Ishikawa (cell line): ENCODE results near the gene MAIP1.

Experiments
- CEBPB ChIP-seq: IDR thresholded peaks from 2 replicates; pipeline ENCODE4 v1.6.1; 2012
- CREB1 ChIP-seq: IDR thresholded peaks from 2 replicates; pipeline ENCODE4 v1.6.1; 2012; ENCODE audit warnings: low read depth
- EGR1 ChIP-seq: IDR thresholded peaks from 2 replicates; pipeline ENCODE4 v1.6.1; 2012
- EP300 ChIP-seq: IDR thresholded peaks from 2 replicates; pipeline ENCODE4 v1.6.1; 2012; ENCODE audit warnings: borderline replicate concordance
- FOXM1 ChIP-seq: IDR thresholded peaks from 2 replicates; pipeline ENCODE4 v1.6.1; 2012; ENCODE audit warnings: low read depth, borderline replicate concordance
- MAX ChIP-seq: IDR thresholded peaks from 2 replicates; pipeline ENCODE4 v1.6.1; 2012
- NFIC ChIP-seq: IDR thresholded peaks from 2 replicates; pipeline ENCODE4 v1.6.1; 2012
- RAD21 ChIP-seq: IDR thresholded peaks from 2 replicates; pipeline ENCODE4 v1.6.1; 2012; ENCODE audit warnings: low read depth
- REST ChIP-seq: IDR thresholded peaks from 2 replicates; pipeline ENCODE4 v1.6.1; 2012; ENCODE audit warnings: low read depth, mild to moderate bottlenecking
- TAF1 ChIP-seq: IDR thresholded peaks from 2 replicates; pipeline ENCODE4 v1.6.1; 2012; ENCODE audit warnings: low read depth, mild to moderate bottlenecking
- TCF12 ChIP-seq: IDR thresholded peaks from 2 replicates; pipeline ENCODE4 v1.6.1; 2012; ENCODE audit warnings: low read depth
- TEAD4 ChIP-seq: IDR thresholded peaks from 2 replicates; pipeline ENCODE4 v1.6.1; 2012
- USF1 ChIP-seq: IDR thresholded peaks from 2 replicates; pipeline ENCODE4 v1.6.1; 2012
- YY1 ChIP-seq: IDR thresholded peaks from 2 replicates; pipeline ENCODE4 v1.6.1; 2012; ENCODE audit warnings: low read depth
- ZBTB7A ChIP-seq: IDR thresholded peaks from 2 replicates; pipeline ENCODE4 v1.6.1; 2012; ENCODE audit warnings: low read depth

MAIP1 gene

GRCh38 chr2:199955339-199956061 is at the start of gene MAIP1, which contains the start of gene TYW5:
MAIP1 (plus strand) TSS chr2:199955582; CDS start chr2:199955799, 217 bp downstream.
TYW5 (minus strand) TSS chr2:199955491; CDS start chr2:199955470, 21 bp downstream.
- TF ChIP-seq MAX, result peak; percentile 76
- peak; percentile 97 for TF ChIP-seq TAF1
- peak; percentile 52; the same call in 1 of the 2 replicates for TF ChIP-seq EGR1
- no peak; the same call in 1 of the 2 replicates for TF ChIP-seq TEAD4
- TF ChIP-seq RAD21, result no peak
- peak; percentile 95 for TF ChIP-seq YY1
- peak; percentile 78 for TF ChIP-seq TCF12
- TF ChIP-seq ZBTB7A, result no peak
- no peak for TF ChIP-seq CREB1
- peak; percentile 13; the same call in 1 of the 2 replicates for TF ChIP-seq REST
- 0 out of 2 replicates have a peak, but pooled peaks have one; percentile 42 for TF ChIP-seq FOXM1
- no peak for TF ChIP-seq CEBPB
- TF ChIP-seq EP300, result 0 out of 2 replicates have a peak, but pooled peaks have one; percentile 24
- TF ChIP-seq NFIC, result peak; percentile 14; the same call in 1 of the 2 replicates
- peak; percentile 50 for TF ChIP-seq USF1

GRCh38 chr2:199907008-199907714 is 48.2 kb upstream of the MAIP1 start:
- no peak for TF ChIP-seq USF1
- no peak for TF ChIP-seq EP300
- TF ChIP-seq FOXM1, result no peak
- no peak for TF ChIP-seq TCF12
- TF ChIP-seq NFIC, result no peak
- no peak for TF ChIP-seq RAD21
- TF ChIP-seq MAX, result no peak
- no peak for TF ChIP-seq YY1
- TF ChIP-seq TEAD4, result no peak
- TF ChIP-seq CREB1, result no peak
- TF ChIP-seq TAF1, result no peak
- no peak for TF ChIP-seq ZBTB7A
- no peak for TF ChIP-seq CEBPB
- no peak for TF ChIP-seq EGR1
- TF ChIP-seq REST, result no peak

GRCh38 chr2:199910338-199911051 is 44.9 kb upstream of the MAIP1 start:
- no peak for TF ChIP-seq TEAD4
- no peak for TF ChIP-seq EP300
- no peak for TF ChIP-seq EGR1
- no peak for TF ChIP-seq REST
- no peak for TF ChIP-seq MAX
- no peak for TF ChIP-seq ZBTB7A
- no peak for TF ChIP-seq CREB1
- no peak for TF ChIP-seq TAF1
